ENCODE data around the gene FARP2.

Gene FARP2

GRCh38 chr2:241323778-241324177, 32.3 kb upstream of the FARP2 start:
- in situ Hi-C loops (cut with MboI; ENCODE audit: low sequenced_read_pairs): no loop called here

GRCh38 chr2:241324775-241325174, 31.3 kb upstream of the FARP2 start:
- in situ Hi-C loops (cut with MboI; ENCODE audit: low sequenced_read_pairs): no loop called here

- in situ Hi-C loops (cut with MboI; ENCODE audit: low sequenced_read_pairs): no loop called here
These were observed 30.8 kb upstream of the FARP2 start for GRCh38 chr2:241325257-241325656.

- in situ Hi-C loops (cut with MboI; ENCODE audit: low sequenced_read_pairs): no loop called here
These were observed 26.1 kb upstream of the FARP2 start for GRCh38 chr2:241329669-241330615.

GRCh38 chr2:241330616-241330981, 25.5 kb upstream of the FARP2 start:
- in situ Hi-C loops (cut with MboI; ENCODE audit: low sequenced_read_pairs): no loop called here

GRCh38 chr2:241334813-241335212, 21.3 kb upstream of the FARP2 start:
- in situ Hi-C loops (cut with MboI; ENCODE audit: low sequenced_read_pairs): no loop called here

GRCh38 chr2:241339839-241340630, 16.1 kb upstream of the FARP2 start:
- in situ Hi-C loops (cut with MboI; ENCODE audit: low sequenced_read_pairs): no loop called here

GRCh38 chr2:241340631-241341163, 15.4 kb upstream of the FARP2 start:
- in situ Hi-C loops (cut with MboI; ENCODE audit: low sequenced_read_pairs): no loop called here

- in situ Hi-C loops (cut with MboI; ENCODE audit: low sequenced_read_pairs): no loop called here
These were observed 11.0 kb upstream of the FARP2 start for GRCh38 chr2:241344925-241345651.

- in situ Hi-C loops (cut with MboI; ENCODE audit: low sequenced_read_pairs): no loop called here
These were observed 6.1 kb upstream of the FARP2 start for GRCh38 chr2:241349941-241350340.

GRCh38 chr2:241350530-241350877, 5.6 kb upstream of the FARP2 start:
- in situ Hi-C loops (cut with MboI; ENCODE audit: low sequenced_read_pairs): no loop called here

GRCh38 chr2:241350878-241351639, 5.0 kb upstream of the FARP2 start:
- in situ Hi-C loops (cut with MboI; ENCODE audit: low sequenced_read_pairs): no loop called here

GRCh38 chr2:241351640-241352031, 4.4 kb upstream of the FARP2 start:
- in situ Hi-C loops (cut with MboI; ENCODE audit: low sequenced_read_pairs): no loop called here

- in situ Hi-C loops (cut with MboI; ENCODE audit: low sequenced_read_pairs): no loop called here
These were observed 3.9 kb upstream of the FARP2 start for GRCh38 chr2:241352227-241352626.

GRCh38 chr2:241354668-241355658, 1.1 kb upstream of the FARP2 start:
- in situ Hi-C loops (cut with MboI; ENCODE audit: low sequenced_read_pairs): no loop called here

- in situ Hi-C loops (cut with MboI; ENCODE audit: low sequenced_read_pairs): no loop called here
These were observed 781 bp downstream of the FARP2 start for GRCh38 chr2:241356871-241357260.

GRCh38 chr2:241357531-241357930, 1.4 kb downstream of the FARP2 start:
- in situ Hi-C loops (cut with MboI; ENCODE audit: low sequenced_read_pairs): no loop called here

- in situ Hi-C loops (cut with MboI; ENCODE audit: low sequenced_read_pairs): no loop called here
These were observed 2.4 kb downstream of the FARP2 start for GRCh38 chr2:241358470-241358869.

- in situ Hi-C loops (cut with MboI; ENCODE audit: low sequenced_read_pairs): no loop called here
These were observed 3.5 kb downstream of the FARP2 start for GRCh38 chr2:241359481-241360045.
